Kidney (tissue), 14 donors: ENCODE measurements around the gene SORCS3. TPM values are rescaled to one million over a fixed set of nuclear protein-coding genes. Genes with fewer than 3 reads are reported as not detected.
A peak's percentile ranks its signal among the peaks of the same experiment; 100 is the strongest.

ENCODE experiments used
- DNase-seq, 5 donors: peaks; one replicate each; pipeline ENCODE4 v3.0.0-alpha.2; 2013 to 2020
- FAIRE-seq: peaks from 2 replicates; lab custom pipeline; 2012; peaks lifted over from hg19 to GRCh38; lab: Jason Lieb, UNC
- H3K27ac ChIP-seq, 2 donors: one replicate each; pipeline ENCODE4 v1.7.0; 2013; ENCODE audit warnings: low read depth in 2 of 2, low read length in 2 of 2, inconsistent platforms in 1 of 2
- H3K27me3 ChIP-seq: one replicate; pipeline ENCODE4 v1.7.1; 2013; ENCODE audit warnings: low read length, inconsistent platforms; ENCODE audit not compliant: control insufficient read depth, insufficient read depth
- H3K36me3 ChIP-seq, 3 donors: one replicate each; pipeline versions ENCODE4 v1.7.0 to v1.7.1; 2013; ENCODE audit warnings: low read length in 3 of 3, control low read depth in 1 of 3, inconsistent platforms in 1 of 3; ENCODE audit not compliant: insufficient read depth in 3 of 3, control insufficient read depth in 2 of 3
- H3K4me1 ChIP-seq, 3 donors: one replicate each; pipeline versions ENCODE4 v1.7.0 to v1.7.1; 2013; ENCODE audit warnings: low read length in 3 of 3, inconsistent platforms in 1 of 3, low read depth in 1 of 3; ENCODE audit not compliant: control insufficient read depth in 2 of 3, insufficient read depth in 2 of 3
- H3K4me3 ChIP-seq, 3 donors: one replicate each; pipeline versions ENCODE4 v1.7.0 to v1.8.1; 2013; ENCODE audit warnings: low read length in 3 of 3, control low read depth in 1 of 3, inconsistent platforms in 1 of 3
- H3K9ac ChIP-seq, 3 donors: one replicate each; pipeline versions ENCODE4 v1.7.0 to v1.7.1; 2013; ENCODE audit warnings: low read length in 3 of 3, control low read depth in 1 of 3, inconsistent platforms in 1 of 3
- H3K9me3 ChIP-seq, 3 donors: one replicate each; pipeline versions ENCODE4 v1.7.0 to v1.7.1; 2013; ENCODE audit warnings: low read length in 3 of 3, control low read depth in 1 of 3, inconsistent platforms in 1 of 3; ENCODE audit not compliant: control insufficient read depth in 2 of 3, insufficient read depth in 1 of 3
- CTCF ChIP-seq: IDR thresholded peaks from 3 replicates; pipeline ENCODE4 v1.5.1; 2012; ENCODE audit warnings: mild to moderate bottlenecking, moderate library complexity, borderline replicate concordance; ENCODE audit not compliant: insufficient read depth; ENCODE audit errors: extremely low read depth
- intact Hi-C: fragments of 100-400 bp; cut with DNase I; formaldehyde crosslinking; loops from one replicate; pipeline ENCODE4 v1.11.1; 2022
- polyA plus RNA-seq: library from polyadenylated mRNA; stranded (reverse); fragments of 350-450 nt; fragmentation: Illumina TruSeq; extraction: RNeasy Lipid Tissue Mini Kit (QIAGEN cat#74804); gene quantifications from one replicate; pipeline ENCODE4 v1.2.3, GENCODE V29; 2014; ENCODE audit warnings: low read depth, low replicate concordance; ENCODE audit not compliant: insufficient read depth
- total RNA-seq: library from RNA; stranded (reverse); fragmentation: NEBNext Ultra II Directional; extraction: Animal tissue kit (Norgen Biotek cat#: 25700); gene quantifications from one replicate; pipeline ENCODE4 v1.2.1, GENCODE V29; 2021
- donor health status: control.
- donor health status: control.
- donor health status: control.
- donor health status: control.
- donor health status: control.
- donor health status: DM: yes; HTN: yes; CAD: no.
- donor health status: Normal renal cell carcinoma (clear cell type).

Gene SORCS3
- total and polyA plus RNA-seq, 2 donors from 2014 or later: 0.52 to 1.1 TPM

- Histone ChIP-seq H3K4me1 (no peaks in the 10 kb centered on the region), H3K27me3 (no peaks in the 10 kb centered on the region), H3K9ac (no peak overlapping the region), H3K4me3 (no peak overlapping the region), H3K27ac (no peak overlapping the region), H3K36me3 (no peaks in the 10 kb centered on the region), H3K9me3 (no peaks in the 10 kb centered on the region)
- peak; percentile 49 for FAIRE-seq
- DNase-seq: no peak
- intact Hi-C loops: no loop called here
- no peak for TF ChIP-seq CTCF
Observed at GRCh38 chr10:105288613-105289012, 647.5 kb downstream of the SORCS3 start.

- H3K27ac ChIP-seq: no peak overlapping the region
- H3K9ac ChIP-seq: no peak overlapping the region
- intact Hi-C loops: no loop called here
- no peaks in the 10 kb centered on the region for H3K4me1 ChIP-seq
- DNase-seq (peak in 3 of 5 donors; percentile 35 to 65 (median 62)), FAIRE-seq (no peak)
- no peaks in the 10 kb centered on the region for H3K9me3 ChIP-seq
- no peaks in the 10 kb centered on the region for H3K27me3 ChIP-seq
- H3K36me3 ChIP-seq: no peaks in the 10 kb centered on the region
- no peak overlapping the region for H3K4me3 ChIP-seq
- TF ChIP-seq CTCF: no peak
Observed at GRCh38 chr10:105291571-105291970, 650.5 kb downstream of the SORCS3 start.

- intact Hi-C loops: no loop called here
- H3K27me3 ChIP-seq: no peaks in the 10 kb centered on the region
- no peak for FAIRE-seq
Observed at GRCh38 chr10:105292236-105292635, 651.1 kb downstream of the SORCS3 start.

More at GRCh38 chr10:105292236-105292635, 651.1 kb downstream of the SORCS3 start:
- Histone ChIP-seq H3K27ac (no peak overlapping the region), H3K4me3 (no peak overlapping the region), H3K36me3 (no peaks in the 10 kb centered on the region), H3K9ac (no peak overlapping the region), H3K4me1 (no peaks in the 10 kb centered on the region), H3K9me3 (no peaks in the 10 kb centered on the region)
- no peak for DNase-seq
- no peak for TF ChIP-seq CTCF
